Endothelial cell of umbilical vein (primary cell): Measurements from ENCODE around the gene GALNT2. TPM values are rescaled to one million over a fixed set of nuclear protein-coding genes. Genes with fewer than 3 reads are reported as not detected.

Experiments
- BruUV-seq: library from RNA; stranded (reverse); fragments of 400-500 nt; replicated peaks from 2 replicates; lab custom pipeline; 2021; lab: Mats Ljungman, UMichigan
- CTCF ChIA-PET: fragments of 300-600, 350-600 bp; sonication (Branson Sonifier 250); formaldehyde crosslinking; loops from one replicate; lab custom pipeline; 2021; ENCODE audit warnings: antibody characterized with exemption, inconsistent platforms; lab: Charles Lee
- POLR2A ChIA-PET: fragments of 300-600, 350-600 bp; sonication (Branson Sonifier 250); formaldehyde crosslinking; loops from one replicate; lab custom pipeline; 2021; ENCODE audit warnings: antibody characterized with exemption, inconsistent platforms; lab: Charles Lee
- DNase-seq: peaks from one replicate; pipeline ENCODE4 v3.0.0-alpha.2; 2011; ENCODE audit warnings: low read depth, low spot score
- FAIRE-seq: peaks from 2 replicates; lab custom pipeline; 2011; peaks lifted over from hg19 to GRCh38; lab: Jason Lieb, UNC
- H2AFZ ChIP-seq: 2 replicates; pipeline ENCODE4 v1.6.0; 2012; ENCODE audit warnings: low read depth, low read length, control low read depth, inconsistent platforms
- H3K27ac ChIP-seq: 2 replicates; pipeline ENCODE4 v1.5.1; 2011; ENCODE audit warnings: low read depth, mild to moderate bottlenecking, control low read depth, low read length, moderate library complexity; ENCODE audit not compliant: insufficient read depth
- H3K27me3 ChIP-seq, 2 experiments: 2 replicates each; pipeline versions ENCODE4 v1.6.0 to v1.6.1; 2011; ENCODE audit warnings: low read length in 2 of 2, mixed read lengths in 1 of 2; ENCODE audit not compliant: control insufficient read depth in 2 of 2, insufficient read depth in 2 of 2
- H3K36me3 ChIP-seq, 2 experiments: 2 replicates in 1 of 2; 3 replicates in 1 of 2; pipeline ENCODE4 v1.5.1; 2011; ENCODE audit warnings: low read length in 2 of 2, mild to moderate bottlenecking in 1 of 2, moderate library complexity in 1 of 2; ENCODE audit not compliant: control insufficient read depth in 2 of 2, insufficient read depth in 2 of 2; ENCODE audit errors: extremely low read depth in 1 of 2
- H3K4me1 ChIP-seq: 3 replicates; pipeline ENCODE4 v1.5.1; 2011; ENCODE audit warnings: mild to moderate bottlenecking, low read length; ENCODE audit not compliant: control insufficient read depth, insufficient read depth; ENCODE audit errors: extremely low read depth
- H3K4me2 ChIP-seq: 2 replicates; pipeline ENCODE4 v1.6.1; 2011; ENCODE audit warnings: low read length, control low read depth, mixed read lengths; ENCODE audit not compliant: insufficient read depth
- H3K4me3 ChIP-seq, 3 experiments: fragments of 200-600 bp in 1 of 3; sonication (generic), shearing (Covaris generic) in 1 of 3; replicated peaks in 1 of 3; 2 replicates each; pipeline ENCODE4 v1.5.1; 2011 to 2016; ENCODE audit warnings: control low read depth in 3 of 3, low read length in 3 of 3, mild to moderate bottlenecking in 2 of 3, inconsistent platforms in 1 of 3, low read depth in 1 of 3, moderate library complexity in 1 of 3; ENCODE audit not compliant: insufficient read depth in 1 of 3
- H3K79me2 ChIP-seq: 2 replicates; pipeline ENCODE4 v1.6.0; 2012; ENCODE audit warnings: low read length, inconsistent platforms; ENCODE audit not compliant: control insufficient read depth, insufficient read depth
- H3K9ac ChIP-seq: replicated peaks from 2 replicates; pipeline ENCODE3; 2011; ENCODE audit warnings: low read length, control low read depth; ENCODE audit not compliant: insufficient read depth; ENCODE audit errors: extremely low read depth
- H3K9me1 ChIP-seq: replicated peaks from 3 replicates; pipeline ENCODE4 v1.6.0; 2011; ENCODE audit warnings: mild to moderate bottlenecking, low read length; ENCODE audit not compliant: control insufficient read depth, insufficient read depth; ENCODE audit errors: extremely low read depth
- H3K9me3 ChIP-seq: replicated peaks from 2 replicates; pipeline ENCODE4 v1.5.1; 2012; ENCODE audit warnings: low read length, inconsistent platforms; ENCODE audit not compliant: control insufficient read depth, insufficient read depth
- H4K20me1 ChIP-seq: replicated peaks from 2 replicates; pipeline ENCODE3; 2011; ENCODE audit warnings: mild to moderate bottlenecking, low read length; ENCODE audit not compliant: control insufficient read depth, insufficient read depth; ENCODE audit errors: extremely low read depth
- CTCF ChIP-seq, 2 donors: IDR thresholded peaks; 1 replicate in 1 of 2; 2 replicates in 1 of 2; pipeline ENCODE4 v1.5.1; 2011; ENCODE audit warnings: low read length in 2 of 2, mild to moderate bottlenecking in 2 of 2, moderate library complexity in 2 of 2, control low read depth in 1 of 2, inconsistent platforms in 1 of 2, low read depth in 1 of 2; ENCODE audit not compliant: insufficient read depth in 1 of 2; ENCODE audit errors: extremely low read depth in 1 of 2
- EZH2 ChIP-seq: IDR thresholded peaks from 2 replicates; pipeline ENCODE4 v1.6.1; 2012; ENCODE audit warnings: borderline replicate concordance, low read depth, mild to moderate bottlenecking, moderate library complexity, low read length, inconsistent platforms; ENCODE audit not compliant: severe bottlenecking
- FOS ChIP-seq: IDR thresholded peaks from 2 replicates; pipeline ENCODE4 v1.6.1; 2011; ENCODE audit warnings: mild to moderate bottlenecking, low read length, moderate library complexity, borderline replicate concordance; ENCODE audit not compliant: insufficient read depth
- GATA2 ChIP-seq: IDR thresholded peaks from 2 replicates; pipeline ENCODE4 v1.7.0; 2011; ENCODE audit warnings: low read depth, mild to moderate bottlenecking, moderate library complexity, mixed read lengths, low read length; ENCODE audit not compliant: insufficient read length, insufficient read depth
- JUN ChIP-seq: IDR thresholded peaks from 2 replicates; pipeline ENCODE4 v1.6.1; 2011; ENCODE audit warnings: borderline replicate concordance, low read depth; ENCODE audit not compliant: insufficient read length, insufficient read depth
- MAX ChIP-seq: IDR thresholded peaks from 2 replicates; pipeline ENCODE4 v1.6.1; 2011; ENCODE audit not compliant: insufficient read depth, insufficient read length
- MYC ChIP-seq: IDR thresholded peaks from one replicate; pipeline ENCODE4 v1.6.1; 2011; ENCODE audit warnings: mild to moderate bottlenecking, low read depth, low read length
- POLR2A ChIP-seq: IDR thresholded peaks from 2 replicates; pipeline ENCODE4 v1.6.1; 2012; ENCODE audit warnings: low read depth, mild to moderate bottlenecking, control low read depth, low read length
- POLR2AphosphoS5 ChIP-seq: IDR thresholded peaks from 2 replicates; pipeline ENCODE4 v1.6.1; 2012; ENCODE audit warnings: low read depth, mild to moderate bottlenecking, control low read depth, low read length, moderate library complexity; ENCODE audit not compliant: insufficient read depth
- dilution Hi-C: fragments of 300-500 bp; cut with MboI; formaldehyde crosslinking; loops from one replicate; pipeline ENCODE4 v1.15.0; 2019; ENCODE audit warnings: low sequenced_read_pairs; ENCODE audit not compliant: extremely low pct_ligation_motif_present
- intact Hi-C: fragments of 100-400 bp; cut with micrococcal nuclease; formaldehyde crosslinking; loops from one replicate; pipeline ENCODE4 v1.10.0; 2022
- polyA plus RNA-seq, 4 experiments: library from polyadenylated mRNA; depleted of rRNA in 3 of 4; stranded (reverse) in 3 of 4; unstranded in 1 of 4; fragments of >200 nt; gene quantifications; 2 replicates each; pipeline versions ENCODE4 v1.2.1 to v1.2.3, GENCODE V29; 2011 to 2012; ENCODE audit warnings: missing spikeins in 1 of 4
- total RNA-seq: library from RNA; stranded (reverse); gene quantifications from 2 replicates; pipeline ENCODE4 v1.2.3, GENCODE V29; 2021

Gene GALNT2
- total and polyA plus RNA-seq, 2 donors (not counting 3 experiments of a cell fraction or from before 2014, with no cell fraction given): 56.3 to 77.5 TPM

GRCh38 chr1:230156068-230156467 is 89.0 kb downstream of the GALNT2 start:
- H3K9me3 ChIP-seq: no peaks in the 10 kb centered on the region
- DNase-seq (no peak), FAIRE-seq (no peak)
- POLR2A ChIA-PET: no interaction called here
- H3K4me1 ChIP-seq: peaks cover 7% of the 10 kb centered on the region
- no peak overlapping the region for H3K4me2 ChIP-seq
- H3K9ac ChIP-seq: no peak overlapping the region
- H3K27ac ChIP-seq: no peak overlapping the region
- intact Hi-C loops (no loop called here), dilution Hi-C loops (no loop called here)
- no peak overlapping the region for H3K4me3 ChIP-seq
- H4K20me1 ChIP-seq: peaks cover 2% of the 10 kb centered on the region
- TF ChIP-seq POLR2A (no peak), CTCF (IDR thresholded peaks at IDR 0.05; ENCODE audit: extremely low read depth in 1 of 2, insufficient read depth in 1 of 2, low read depth in 1 of 2, low read length in 2 of 2) (no peak), POLR2AphosphoS5 (no peak), JUN (no peak), MYC (no peak), MAX (no peak), GATA2 (no peak), EZH2 (no peak), FOS (no peak)
- H3K27me3 ChIP-seq: peaks cover 0 to 4% of the 10 kb centered on the region in 2 experiments
- BruUV-seq: no TSS peak
- no peaks in the 10 kb centered on the region for H3K9me1 ChIP-seq
- no peaks in the 10 kb centered on the region for H3K36me3 ChIP-seq
- H2AFZ ChIP-seq: no peak overlapping the region
- no peaks in the 10 kb centered on the region for H3K79me2 ChIP-seq
- CTCF ChIA-PET: no interaction called here
